ENCODE results near the gene ZBTB20. TPM values are rescaled to one million over a fixed set of nuclear protein-coding genes. Genes with fewer than 3 reads are reported as not detected.

ZBTB20 gene
- total RNA-seq, 1 donor, result 32.9 TPM

- no peaks in the 10 kb centered on the region for H3K79me2 ChIP-seq (ENCODE audit: insufficient read depth, low read length)
- DNase-seq (ENCODE audit: insufficient read length, low spot score, missing footprints), result no peak
- no peaks in the 10 kb centered on the region for H3K9me3 ChIP-seq (ENCODE audit: low read depth, low read length)
- no peaks in the 10 kb centered on the region for H3K27me3 ChIP-seq (ENCODE audit: insufficient read depth, low read length)
- no peak overlapping the region for H3K4me2 ChIP-seq (ENCODE audit: insufficient read depth, low read length)
- no peak overlapping the region for H3K27ac ChIP-seq (ENCODE audit: low read depth, low read length)
- no peak overlapping the region for H2AFZ ChIP-seq (ENCODE audit: low read length)
- H3K4me1 ChIP-seq (ENCODE audit: insufficient read depth, low read length), result no peaks in the 10 kb centered on the region
- no peak overlapping the region for H3K4me3 ChIP-seq (ENCODE audit: insufficient read depth, low read length)
- H3K36me3 ChIP-seq (ENCODE audit: insufficient read depth, low read length), result no peaks in the 10 kb centered on the region
- TF ChIP-seq CTCF (IDR thresholded peaks at IDR 0.05; ENCODE audit: extremely low read depth, low read depth, low read length), result no peak
- no peaks in the 10 kb centered on the region for H4K20me1 ChIP-seq (ENCODE audit: insufficient read depth, low read length)
These were observed 172.7 kb downstream of the ZBTB20 start for GRCh38 chr3:114974387-114974786.

- Histone ChIP-seq H2AFZ (ENCODE audit: low read length) (no peak overlapping the region), H3K27me3 (ENCODE audit: insufficient read depth, low read length) (no peaks in the 10 kb centered on the region), H3K9me3 (ENCODE audit: low read depth, low read length) (no peaks in the 10 kb centered on the region), H4K20me1 (ENCODE audit: insufficient read depth, low read length) (no peaks in the 10 kb centered on the region), H3K4me1 (ENCODE audit: insufficient read depth, low read length) (no peaks in the 10 kb centered on the region), H3K79me2 (ENCODE audit: insufficient read depth, low read length) (no peaks in the 10 kb centered on the region), H3K4me3 (ENCODE audit: insufficient read depth, low read length) (no peak overlapping the region), H3K36me3 (ENCODE audit: insufficient read depth, low read length) (no peaks in the 10 kb centered on the region), H3K27ac (ENCODE audit: low read depth, low read length) (no peak overlapping the region), H3K4me2 (ENCODE audit: insufficient read depth, low read length) (no peak overlapping the region)
- TF ChIP-seq CTCF (IDR thresholded peaks at IDR 0.05; ENCODE audit: extremely low read depth, low read depth, low read length), result no peak
- no peak for DNase-seq (ENCODE audit: insufficient read length, low spot score, missing footprints)
These were observed 173.6 kb downstream of the ZBTB20 start for GRCh38 chr3:114973536-114973935.

GRCh38 chr3:114967168-114967567 lies 179.9 kb downstream of the ZBTB20 start:
- no peaks in the 10 kb centered on the region for H4K20me1 ChIP-seq (ENCODE audit: insufficient read depth, low read length)
- no peak overlapping the region for H2AFZ ChIP-seq (ENCODE audit: low read length)
- no peak for DNase-seq (ENCODE audit: insufficient read length, low spot score, missing footprints)
- no peak for TF ChIP-seq CTCF (IDR thresholded peaks at IDR 0.05; ENCODE audit: extremely low read depth, low read depth, low read length)
- no peaks in the 10 kb centered on the region for H3K9me3 ChIP-seq (ENCODE audit: low read depth, low read length)
- no peak overlapping the region for H3K4me3 ChIP-seq (ENCODE audit: insufficient read depth, low read length)
- no peaks in the 10 kb centered on the region for H3K27me3 ChIP-seq (ENCODE audit: insufficient read depth, low read length)
- H3K4me2 ChIP-seq (ENCODE audit: insufficient read depth, low read length), result no peak overlapping the region
- no peaks in the 10 kb centered on the region for H3K36me3 ChIP-seq (ENCODE audit: insufficient read depth, low read length)
- H3K27ac ChIP-seq (ENCODE audit: low read depth, low read length), result no peak overlapping the region
- no peaks in the 10 kb centered on the region for H3K4me1 ChIP-seq (ENCODE audit: insufficient read depth, low read length)
- H3K79me2 ChIP-seq (ENCODE audit: insufficient read depth, low read length), result no peaks in the 10 kb centered on the region

- no peak overlapping the region for H3K27ac ChIP-seq (ENCODE audit: low read depth, low read length)
- H2AFZ ChIP-seq (ENCODE audit: low read length), result no peak overlapping the region
- no peak overlapping the region for H3K4me3 ChIP-seq (ENCODE audit: insufficient read depth, low read length)
- H3K79me2 ChIP-seq (ENCODE audit: insufficient read depth, low read length), result no peaks in the 10 kb centered on the region
- no peaks in the 10 kb centered on the region for H3K27me3 ChIP-seq (ENCODE audit: insufficient read depth, low read length)
- no peaks in the 10 kb centered on the region for H3K9me3 ChIP-seq (ENCODE audit: low read depth, low read length)
- H3K36me3 ChIP-seq (ENCODE audit: insufficient read depth, low read length), result no peaks in the 10 kb centered on the region
- H3K4me1 ChIP-seq (ENCODE audit: insufficient read depth, low read length), result no peaks in the 10 kb centered on the region
- no peak for TF ChIP-seq CTCF (IDR thresholded peaks at IDR 0.05; ENCODE audit: extremely low read depth, low read depth, low read length)
- no peaks in the 10 kb centered on the region for H4K20me1 ChIP-seq (ENCODE audit: insufficient read depth, low read length)
- no peak overlapping the region for H3K4me2 ChIP-seq (ENCODE audit: insufficient read depth, low read length)
- DNase-seq (ENCODE audit: insufficient read length, low spot score, missing footprints), result no peak
These were observed 184.9 kb downstream of the ZBTB20 start for GRCh38 chr3:114962189-114962588.
